ENCODE measurements around the gene RNF5.
"Not testable (repeated sequence)": the region's sequence is repeated elsewhere in the genome, so short reads cannot be mapped to it uniquely, and the experiment has no call there.

RNF5 gene

GRCh38 chr6:32177788-32178546 lies at the start of gene RNF5:
RNF5 (plus strand) TSS chr6:32178405; CDS start chr6:32178512, 107 bp downstream.
- in situ Hi-C loops (cut with MboI; ENCODE audit: low sequenced_read_pairs) = no loop called here

- in situ Hi-C loops (cut with MboI; ENCODE audit: low sequenced_read_pairs) = no loop called here
These were observed 49.4 kb upstream of the RNF5 start for GRCh38 chr6:32128751-32129296.

GRCh38 chr6:32129297-32130088 lies 48.7 kb upstream of the RNF5 start:
- in situ Hi-C loops (cut with MboI; ENCODE audit: low sequenced_read_pairs) = no loop called here

GRCh38 chr6:32131439-32131948 lies 46.7 kb upstream of the RNF5 start:
- in situ Hi-C loops (cut with MboI; ENCODE audit: low sequenced_read_pairs) = no loop called here

- in situ Hi-C loops (cut with MboI; ENCODE audit: low sequenced_read_pairs) = no loop called here
These were observed 46.1 kb upstream of the RNF5 start for GRCh38 chr6:32132110-32132509.

GRCh38 chr6:32133786-32134185 lies 44.4 kb upstream of the RNF5 start:
- in situ Hi-C loops (cut with MboI; ENCODE audit: low sequenced_read_pairs) = no loop called here

GRCh38 chr6:32137454-32137853 lies 40.8 kb upstream of the RNF5 start:
- in situ Hi-C loops (cut with MboI; ENCODE audit: low sequenced_read_pairs) = no loop called here

GRCh38 chr6:32139590-32139989 lies 38.6 kb upstream of the RNF5 start:
- in situ Hi-C loops (cut with MboI; ENCODE audit: low sequenced_read_pairs) = no loop called here

- in situ Hi-C loops (cut with MboI; ENCODE audit: low sequenced_read_pairs) = no loop called here
These were observed 37.7 kb upstream of the RNF5 start for GRCh38 chr6:32140420-32141046.

GRCh38 chr6:32144238-32144637 lies 34.0 kb upstream of the RNF5 start:
- in situ Hi-C loops (cut with MboI; ENCODE audit: low sequenced_read_pairs) = not testable (repeated sequence)

- in situ Hi-C loops (cut with MboI; ENCODE audit: low sequenced_read_pairs) = no loop called here
These were observed 31.9 kb upstream of the RNF5 start for GRCh38 chr6:32146287-32146686.

GRCh38 chr6:32146687-32147086 lies 31.5 kb upstream of the RNF5 start:
- in situ Hi-C loops (cut with MboI; ENCODE audit: low sequenced_read_pairs) = no loop called here

- in situ Hi-C loops (cut with MboI; ENCODE audit: low sequenced_read_pairs) = no loop called here
These were observed 30.6 kb upstream of the RNF5 start for GRCh38 chr6:32147401-32148132.

GRCh38 chr6:32148289-32149091 lies 29.7 kb upstream of the RNF5 start:
- in situ Hi-C loops (cut with MboI; ENCODE audit: low sequenced_read_pairs) = no loop called here

- in situ Hi-C loops (cut with MboI; ENCODE audit: low sequenced_read_pairs) = no loop called here
These were observed 29.0 kb upstream of the RNF5 start for GRCh38 chr6:32149092-32149755.

GRCh38 chr6:32149932-32150870 lies 28.0 kb upstream of the RNF5 start:
- in situ Hi-C loops (cut with MboI; ENCODE audit: low sequenced_read_pairs) = no loop called here

- in situ Hi-C loops (cut with MboI; ENCODE audit: low sequenced_read_pairs) = no loop called here
These were observed 26.9 kb upstream of the RNF5 start for GRCh38 chr6:32151181-32151862.

Data from HL-60/S4 treated with retinoic acid at 250 ng/mL for 4 days and 3 days (cell line).